Stimulated activated CD8-positive, alpha-beta memory T cell treated with anti-CD3 and anti-CD28 coated beads, Interleukin-4, amount 100 ng/mL, for 4 hours (primary cell): ENCODE data around the gene GSK3A.

Experiments
- DNase-seq, 2 donors: peaks; one replicate each; pipeline ENCODE4 v3.0.0-alpha.2; 2020; ENCODE audit warnings: low read depth in 2 of 2, low spot score in 1 of 2

Gene GSK3A

GRCh38 chr19:42249769-42250168 is 7.4 kb upstream of the GSK3A start:
- DNase-seq = no peak

GRCh38 chr19:42249149-42249750 is 6.8 kb upstream of the GSK3A start:
- DNase-seq = no peak

- DNase-seq = no peak
Observed at GRCh38 chr19:42248270-42249148, 6.1 kb upstream of the GSK3A start.

- DNase-seq = no peak
Observed at GRCh38 chr19:42247640-42248199, 5.3 kb upstream of the GSK3A start.

- DNase-seq = no peak
Observed at GRCh38 chr19:42246922-42247639, 4.7 kb upstream of the GSK3A start.

- DNase-seq = no peak
Observed at GRCh38 chr19:42246143-42246921, 3.9 kb upstream of the GSK3A start.

- DNase-seq = no peak
Observed at GRCh38 chr19:42245231-42245630, 2.8 kb upstream of the GSK3A start.

GRCh38 chr19:42244347-42245220 is 2.2 kb upstream of the GSK3A start:
- peak; percentile 85 to 87 for DNase-seq

- no peak for DNase-seq
Observed at GRCh38 chr19:42242069-42242511, 312 bp downstream of the GSK3A start.

GRCh38 chr19:42241279-42241678 is 1.1 kb downstream of the GSK3A start:
- DNase-seq = no peak

- DNase-seq = no peak
Observed at GRCh38 chr19:42239544-42240220, 2.7 kb downstream of the GSK3A start.

GRCh38 chr19:42235181-42235580 is 7.2 kb downstream of the GSK3A start:
- no peak for DNase-seq

GRCh38 chr19:42234364-42234763 is 8.0 kb downstream of the GSK3A start:
- no peak for DNase-seq

GRCh38 chr19:42233678-42234292 is 8.6 kb downstream of the GSK3A start:
- DNase-seq = no peak

GRCh38 chr19:42233106-42233505 is 9.3 kb downstream of the GSK3A start:
- DNase-seq = no peak

GRCh38 chr19:42232435-42232834 is 10.0 kb downstream of the GSK3A start:
- DNase-seq = no peak

GRCh38 chr19:42230571-42230970 is 11.8 kb downstream of the GSK3A start:
- no peak for DNase-seq

GRCh38 chr19:42229855-42230351 is 12.5 kb downstream of the GSK3A start:
- no peak for DNase-seq
